GM12801 (cell line): Measurements from ENCODE around the gene C20orf204.

Experiments used
- TF ChIP-seq, protein P1 (sequence below): IDR thresholded peaks from one replicate; pipeline ENCODE4 v1.5.1; 2011; ENCODE audit warnings: control low read depth; ENCODE audit not compliant: insufficient read length; ENCODE audit errors: extremely low read depth

The C20orf204 gene, protein sequence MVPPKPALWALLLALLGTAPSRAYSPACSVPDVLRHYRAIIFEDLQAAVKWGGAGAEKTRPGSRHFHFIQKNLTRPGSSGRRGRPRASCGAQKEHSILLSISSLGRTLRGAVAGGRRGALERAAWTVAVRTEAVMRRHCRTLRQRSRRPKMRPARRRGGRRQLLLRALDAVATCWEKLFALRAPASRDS

DNA sequence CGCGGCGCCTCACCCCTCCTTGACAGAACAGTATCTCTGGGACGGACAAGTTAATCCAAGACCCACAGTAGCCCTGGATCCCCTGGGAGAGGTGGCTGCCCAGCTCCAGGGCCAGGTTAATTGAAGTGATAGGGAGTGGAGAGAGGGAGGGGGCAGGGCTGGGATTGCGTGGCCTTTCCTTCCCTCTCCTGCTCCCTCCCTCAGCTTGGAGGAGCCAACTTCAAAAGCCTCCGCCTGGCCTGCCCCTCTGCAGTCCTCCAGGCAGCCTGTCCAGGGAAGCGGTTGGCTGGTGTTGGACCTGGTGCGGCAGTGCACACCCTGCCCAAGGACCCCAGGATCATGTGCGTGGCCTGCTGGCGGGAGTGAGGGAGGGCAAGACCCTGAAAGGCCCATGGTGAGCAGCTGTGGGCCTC is at the start of gene C20orf204:
TSS of gene C20orf204 (plus strand) at position 250 of the 413 bp plus-strand sequence. CDS start at position 392, 142 bp downstream.
- TF ChIP-seq, protein P1, sequence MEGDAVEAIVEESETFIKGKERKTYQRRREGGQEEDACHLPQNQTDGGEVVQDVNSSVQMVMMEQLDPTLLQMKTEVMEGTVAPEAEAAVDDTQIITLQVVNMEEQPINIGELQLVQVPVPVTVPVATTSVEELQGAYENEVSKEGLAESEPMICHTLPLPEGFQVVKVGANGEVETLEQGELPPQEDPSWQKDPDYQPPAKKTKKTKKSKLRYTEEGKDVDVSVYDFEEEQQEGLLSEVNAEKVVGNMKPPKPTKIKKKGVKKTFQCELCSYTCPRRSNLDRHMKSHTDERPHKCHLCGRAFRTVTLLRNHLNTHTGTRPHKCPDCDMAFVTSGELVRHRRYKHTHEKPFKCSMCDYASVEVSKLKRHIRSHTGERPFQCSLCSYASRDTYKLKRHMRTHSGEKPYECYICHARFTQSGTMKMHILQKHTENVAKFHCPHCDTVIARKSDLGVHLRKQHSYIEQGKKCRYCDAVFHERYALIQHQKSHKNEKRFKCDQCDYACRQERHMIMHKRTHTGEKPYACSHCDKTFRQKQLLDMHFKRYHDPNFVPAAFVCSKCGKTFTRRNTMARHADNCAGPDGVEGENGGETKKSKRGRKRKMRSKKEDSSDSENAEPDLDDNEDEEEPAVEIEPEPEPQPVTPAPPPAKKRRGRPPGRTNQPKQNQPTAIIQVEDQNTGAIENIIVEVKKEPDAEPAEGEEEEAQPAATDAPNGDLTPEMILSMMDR: no peak

DNA sequence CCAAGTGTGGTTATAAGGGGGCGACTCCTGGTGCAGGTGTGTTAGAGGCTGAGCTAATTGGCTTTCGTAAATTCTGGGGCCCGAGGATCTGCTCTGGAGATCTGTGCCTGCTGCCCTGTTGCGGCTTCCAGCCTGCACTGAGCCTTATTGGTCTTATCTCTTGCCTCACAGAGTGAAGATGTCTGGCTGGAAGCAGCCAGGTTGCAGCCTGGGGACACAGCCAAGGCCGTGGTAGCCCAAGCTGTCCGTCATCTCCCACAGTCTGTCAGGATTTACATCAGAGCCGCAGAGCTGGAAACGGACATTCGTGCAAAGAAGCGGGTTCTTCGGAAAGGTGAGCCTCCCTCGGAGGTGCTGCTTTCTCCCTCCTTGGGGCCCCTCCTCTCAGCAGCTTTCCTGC is 35.1 kb upstream of the C20orf204 start:
- TF ChIP-seq, protein P1: no peak

DNA sequence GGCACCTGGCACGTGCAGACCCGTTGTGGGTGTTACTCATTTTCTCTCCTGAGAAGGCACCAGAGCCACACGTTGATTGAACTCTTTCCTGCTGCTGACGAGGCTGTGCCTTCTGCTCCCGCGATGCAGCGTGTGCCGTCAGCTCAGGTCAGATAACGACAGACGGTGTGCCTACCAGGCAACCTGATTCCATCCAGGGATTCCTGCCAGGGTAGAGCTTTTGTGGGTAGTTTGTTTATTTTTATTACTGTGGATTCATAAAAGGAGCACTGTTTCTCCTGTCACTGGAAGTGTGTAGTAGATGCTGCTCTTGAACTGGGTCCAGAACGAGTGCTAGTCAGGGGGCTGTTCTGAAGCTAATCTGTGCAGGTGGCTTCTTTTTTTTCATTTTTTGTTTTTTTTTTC is 34.4 kb upstream of the C20orf204 start:
- TF ChIP-seq, protein P1: no peak

DNA sequence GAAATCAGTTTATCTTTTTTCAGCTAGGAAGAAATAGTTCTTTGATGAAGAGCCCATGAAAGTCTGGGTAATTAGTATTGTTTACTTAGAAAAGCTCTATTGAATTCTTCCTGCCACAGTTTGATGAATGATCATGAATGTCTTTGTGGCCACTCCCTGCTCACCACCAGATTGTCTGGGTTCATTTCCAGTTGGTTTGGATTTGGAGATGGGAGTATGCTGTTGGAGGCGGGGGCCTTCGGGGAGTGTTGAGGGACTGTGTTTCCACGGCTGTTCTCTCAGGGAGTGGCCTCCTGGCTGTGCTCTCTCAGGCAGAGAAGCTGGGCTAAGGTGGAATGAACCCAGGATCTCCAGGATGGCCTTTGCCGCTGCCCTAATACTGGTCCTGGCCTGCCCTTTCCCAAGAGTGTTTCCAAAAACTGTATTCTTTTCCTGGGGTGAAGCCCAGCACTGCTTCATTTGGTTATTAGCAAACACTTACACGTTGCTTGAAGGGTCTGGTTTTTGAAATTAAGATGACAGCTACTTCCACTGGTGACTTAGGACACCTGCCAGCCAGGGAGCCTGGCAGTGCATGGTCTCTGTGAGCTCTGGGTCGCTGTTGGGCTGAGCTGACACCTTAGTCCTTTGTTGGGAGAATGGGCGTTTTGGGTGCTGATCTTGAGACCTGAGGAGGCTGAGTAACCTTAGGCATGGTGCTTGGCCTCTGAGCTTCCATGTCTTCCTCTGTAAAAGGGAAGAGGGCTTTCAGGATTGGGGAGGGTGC is 31.8 kb upstream of the C20orf204 start:
- TF ChIP-seq, protein P1: no peak

DNA sequence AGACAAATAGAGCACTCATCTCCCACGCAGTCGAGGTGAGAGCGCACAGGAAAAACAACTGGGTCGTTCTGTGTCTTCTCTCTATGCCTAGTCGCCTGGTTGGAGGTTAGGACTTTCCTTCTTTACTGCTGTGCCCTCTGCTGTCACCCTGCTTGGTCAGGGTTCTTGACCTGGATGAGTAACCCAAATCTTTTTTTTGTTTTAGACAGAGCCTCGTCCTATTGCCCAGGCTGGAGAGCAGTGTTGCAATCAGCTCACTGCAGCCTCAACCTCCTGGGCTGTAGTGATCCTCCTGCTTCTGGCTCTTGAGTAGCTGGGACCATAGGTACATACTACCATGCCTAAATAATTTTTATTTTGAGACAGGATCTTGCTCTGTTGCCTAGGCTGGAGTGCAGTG is 30.6 kb upstream of the C20orf204 start:
- TF ChIP-seq, protein P1: no peak

DNA sequence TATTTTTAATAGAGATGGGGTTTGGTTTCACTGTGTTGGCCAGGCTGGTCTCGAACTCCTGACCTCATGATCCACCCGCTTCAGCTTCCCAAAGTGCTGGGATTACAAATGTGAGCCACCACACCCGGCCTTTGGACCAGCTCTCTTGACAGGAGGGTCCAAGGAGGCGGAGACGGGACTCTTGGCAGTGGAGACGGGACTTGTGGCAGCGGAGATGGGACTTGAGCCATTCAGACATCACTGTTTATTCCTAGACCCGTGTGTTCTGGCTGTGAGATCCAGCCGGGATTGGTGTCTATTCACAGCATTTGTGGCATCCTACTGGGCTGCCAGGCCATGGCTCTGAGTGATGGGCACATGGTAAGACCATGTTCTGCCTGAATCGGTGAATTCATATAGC is 29.5 kb upstream of the C20orf204 start:
- TF ChIP-seq, protein P1: no peak

DNA sequence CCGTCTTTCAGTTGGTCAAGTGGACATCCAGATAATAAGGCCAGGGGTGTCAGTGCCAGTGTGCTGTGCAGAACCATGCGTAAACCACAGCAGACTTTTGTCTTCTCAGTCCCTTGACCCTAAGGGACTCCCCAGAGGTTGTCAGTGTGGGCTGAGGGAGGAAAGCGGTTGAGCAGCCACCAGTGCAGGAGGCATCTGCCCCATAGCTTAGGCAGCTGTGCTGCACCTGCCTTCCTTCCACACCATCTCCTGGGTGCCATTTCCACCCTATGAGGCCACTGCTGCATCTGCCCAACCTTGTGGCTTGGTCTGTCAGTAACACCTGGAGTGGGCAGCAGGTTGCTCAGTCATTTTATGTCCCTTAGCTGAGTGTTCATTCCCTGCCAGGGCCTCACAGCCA is 29.1 kb upstream of the C20orf204 start:
- TF ChIP-seq, protein P1: no peak
